ENCODE data around the gene HOXA10.
A peak's percentile ranks its signal among the peaks of the same experiment; 100 is the strongest.

The HOXA10 gene

GRCh38 chr7:27199849-27200760 is 26.0 kb upstream of the HOXA10 start, which contains the start of gene HOXA13:
Gene HOXA13 (minus strand): TSS chr7:27200091. CDS start chr7:27200077, 14 bp downstream.
- no peak for TF ChIP-seq POLR2A (IDR thresholded peaks at IDR 0.05; ENCODE audit: low read length)
- no peak for TF ChIP-seq GATA1 (IDR thresholded peaks at IDR 0.05; ENCODE audit: low read depth, low read length)
- DNase-seq = peak; percentile 11 to 20

GRCh38 chr7:27198871-27199801 is 25.0 kb upstream of the HOXA10 start:
- peak in 1 of 2 experiments; percentile 17 for DNase-seq
- TF ChIP-seq POLR2A (IDR thresholded peaks at IDR 0.05; ENCODE audit: low read length) (no peak), GATA1 (IDR thresholded peaks at IDR 0.05; ENCODE audit: low read depth, low read length) (no peak)

DNA sequence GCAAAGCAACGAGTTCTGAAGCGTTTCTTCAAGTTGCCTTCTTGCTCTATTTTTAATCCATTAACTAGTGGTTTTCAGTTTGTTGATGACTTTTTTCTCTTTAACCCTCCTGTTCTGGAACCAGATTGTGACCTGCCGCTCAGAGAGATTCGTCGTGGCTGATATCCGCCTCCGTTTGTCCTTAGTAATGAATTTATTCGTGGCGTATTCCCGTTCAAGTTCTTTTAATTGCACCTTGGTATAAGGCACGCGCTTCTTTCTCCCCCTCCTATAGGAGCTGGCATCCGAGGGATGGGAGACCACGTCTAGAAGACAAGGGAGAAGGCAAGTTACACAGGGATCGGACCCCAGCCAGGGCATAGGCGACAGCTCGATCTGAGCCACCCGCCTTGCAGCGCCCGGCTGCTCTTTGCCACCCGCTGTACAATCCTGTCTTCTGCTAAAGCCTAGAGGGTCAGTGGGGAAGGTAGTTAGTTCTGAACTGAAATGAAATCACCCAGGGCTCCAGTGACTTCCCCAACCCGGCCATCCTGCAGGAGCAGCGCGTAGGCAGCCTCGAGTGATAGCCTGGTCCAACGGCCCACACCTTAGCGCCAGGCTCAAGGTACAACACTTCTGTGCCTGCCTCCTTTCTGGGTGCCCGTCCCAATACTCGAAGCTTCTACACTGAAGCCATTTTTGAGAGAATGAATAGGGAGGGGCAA is 24.2 kb upstream of the HOXA10 start:
- no peak for DNase-seq
- no peak for TF ChIP-seq GATA1 (IDR thresholded peaks at IDR 0.05; ENCODE audit: low read depth, low read length)
- TF ChIP-seq POLR2A (IDR thresholded peaks at IDR 0.05; ENCODE audit: low read length) = no peak

GRCh38 chr7:27197137-27198042 is 23.3 kb upstream of the HOXA10 start:
- no peak for DNase-seq
- no peak for TF ChIP-seq POLR2A (IDR thresholded peaks at IDR 0.05; ENCODE audit: low read length)
- TF ChIP-seq GATA1 (IDR thresholded peaks at IDR 0.05; ENCODE audit: low read depth, low read length) = no peak

DNA sequence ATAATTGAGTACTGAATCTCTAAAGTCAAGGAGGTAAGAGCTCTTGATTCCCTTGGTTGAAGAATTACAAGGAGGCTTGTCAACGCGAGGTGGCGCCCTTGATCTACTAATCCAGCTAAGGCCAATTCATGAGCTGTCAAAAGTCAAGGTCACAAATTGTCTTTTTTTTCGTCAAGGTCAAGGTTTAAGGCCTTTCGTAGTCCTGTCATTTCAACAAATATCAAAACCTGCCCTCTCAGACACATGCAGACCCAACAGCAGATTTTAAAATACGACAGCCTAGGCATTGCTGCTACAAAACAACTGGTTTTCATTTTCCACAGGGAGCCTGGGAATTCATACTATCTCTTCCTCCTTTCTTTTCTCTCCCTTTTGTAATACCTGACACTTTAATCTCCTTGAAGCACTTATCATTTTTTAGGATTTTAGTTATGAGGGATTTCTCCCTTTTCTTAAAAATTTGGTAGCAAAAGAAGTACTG is 22.2 kb upstream of the HOXA10 start:
- no peak for TF ChIP-seq POLR2A (IDR thresholded peaks at IDR 0.05; ENCODE audit: low read length)
- TF ChIP-seq GATA1 (IDR thresholded peaks at IDR 0.05; ENCODE audit: low read depth, low read length) = no peak
- peak; percentile 74 to 89 for DNase-seq

- DNase-seq = no peak
- TF ChIP-seq POLR2A (IDR thresholded peaks at IDR 0.05; ENCODE audit: low read length) (no peak), GATA1 (IDR thresholded peaks at IDR 0.05; ENCODE audit: low read depth, low read length) (no peak)
Measured at GRCh38 chr7:27194686-27195379, 20.7 kb upstream of the HOXA10 start.

- TF ChIP-seq POLR2A (IDR thresholded peaks at IDR 0.05; ENCODE audit: low read length) (no peak), GATA1 (IDR thresholded peaks at IDR 0.05; ENCODE audit: low read depth, low read length) (no peak)
- DNase-seq = no peak
Measured at GRCh38 chr7:27194002-27194352, 19.9 kb upstream of the HOXA10 start.

DNA sequence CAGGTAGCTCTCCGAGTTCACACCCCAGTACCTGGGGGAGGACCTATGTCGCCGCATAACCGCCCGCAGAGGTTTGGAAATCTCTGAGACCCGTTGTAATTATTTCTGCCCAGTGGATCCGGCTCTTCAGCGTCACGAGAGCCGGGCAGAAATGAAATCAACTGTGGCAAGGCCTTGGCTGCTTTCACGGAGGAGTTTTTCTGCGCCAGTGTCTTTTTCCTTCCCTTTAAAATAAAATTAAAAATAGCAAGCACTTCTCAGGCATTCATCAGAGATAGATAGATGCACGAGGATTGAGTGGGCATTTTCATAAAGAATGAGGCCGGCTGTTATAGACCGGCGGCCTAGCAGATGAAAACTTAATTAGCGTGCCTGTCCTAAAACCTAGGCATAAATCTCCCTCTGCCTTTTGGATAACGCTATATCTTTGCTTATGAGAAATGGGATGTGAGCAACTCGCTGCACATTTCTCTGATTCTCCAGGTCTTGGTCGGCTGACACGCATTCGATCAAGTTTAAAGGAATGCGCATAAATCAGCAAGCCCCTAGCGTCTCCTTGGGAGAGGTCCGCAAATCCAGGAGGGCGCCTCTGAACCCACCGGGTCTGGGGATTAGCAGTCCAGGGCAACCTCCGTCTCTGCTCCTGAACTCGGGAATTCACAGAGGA is 19.3 kb upstream of the HOXA10 start:
- DNase-seq = no peak
- TF ChIP-seq POLR2A (IDR thresholded peaks at IDR 0.05; ENCODE audit: low read length) (no peak), GATA1 (IDR thresholded peaks at IDR 0.05; ENCODE audit: low read depth, low read length) (no peak)

GRCh38 chr7:27192546-27193334 is 18.6 kb upstream of the HOXA10 start:
- DNase-seq = no peak
- no peak for TF ChIP-seq GATA1 (IDR thresholded peaks at IDR 0.05; ENCODE audit: low read depth, low read length)
- no peak for TF ChIP-seq POLR2A (IDR thresholded peaks at IDR 0.05; ENCODE audit: low read length)

DNA sequence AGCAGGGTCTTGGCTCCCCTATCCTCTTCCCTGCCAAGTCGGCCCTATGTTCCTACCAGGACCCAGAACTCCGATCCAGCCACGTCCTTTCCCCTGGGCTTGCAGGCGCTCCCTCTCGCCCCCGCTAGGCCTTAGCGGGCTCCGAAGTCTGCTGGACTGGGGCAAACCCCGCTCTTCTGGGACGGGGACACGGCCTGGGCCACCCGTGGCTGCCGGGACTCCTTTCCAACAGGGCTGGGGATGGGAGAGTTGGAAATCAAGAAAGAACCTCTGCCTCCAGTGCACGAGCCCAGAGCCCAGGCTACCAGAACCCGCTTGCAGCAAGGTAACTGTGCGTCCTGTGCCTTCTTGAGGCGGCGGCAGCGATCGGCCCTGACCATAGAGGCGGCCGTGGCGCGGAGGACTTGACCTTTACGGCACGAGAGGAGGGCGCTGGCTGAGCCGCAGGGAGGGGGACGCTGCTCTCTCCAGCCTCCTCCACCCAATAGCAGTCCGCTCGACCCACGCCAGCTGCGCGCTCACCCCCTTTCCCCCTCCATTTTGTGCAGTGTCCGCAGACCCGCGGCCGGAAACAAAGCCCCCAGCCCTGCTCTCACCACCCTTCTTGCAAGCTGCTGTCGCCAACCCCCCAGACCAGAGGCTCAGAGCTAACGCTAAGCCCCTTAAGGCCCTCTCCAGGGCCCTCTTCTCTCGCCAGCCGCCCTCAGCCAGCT is 17.9 kb upstream of the HOXA10 start:
- DNase-seq = no peak
- TF ChIP-seq POLR2A (IDR thresholded peaks at IDR 0.05; ENCODE audit: low read length) (no peak), GATA1 (IDR thresholded peaks at IDR 0.05; ENCODE audit: low read depth, low read length) (no peak)
